SK-N-MC (cell line): Measurements from ENCODE around the gene TRIM68.

ENCODE experiments used
- DNase-seq: peaks from one replicate; pipeline ENCODE4 v3.0.0-alpha.2; 2011; ENCODE audit warnings: low read depth, low spot score
- H3K27ac ChIP-seq: fragments of 200-600 bp; sonication (generic); 2 replicates; pipeline ENCODE4 v1.5.1; 2016; ENCODE audit warnings: mixed run types
- H3K36me3 ChIP-seq: fragments of 200-600 bp; sonication (generic); 2 replicates; pipeline ENCODE4 v1.6.1; 2017; ENCODE audit warnings: antibody characterized with exemption, low read length, mixed read lengths; ENCODE audit not compliant: insufficient read depth
- H3K4me3 ChIP-seq: fragments of 200-600 bp; sonication (generic); 2 replicates; pipeline ENCODE4 v1.5.1; 2016
- H3K9ac ChIP-seq: fragments of 200-600 bp; sonication (generic); 2 replicates; pipeline ENCODE4 v1.8.0; 2017; ENCODE audit warnings: mixed run types, mixed read lengths; ENCODE audit not compliant: insufficient read length
- H3K9me3 ChIP-seq: fragments of 200-600 bp; sonication (generic); 2 replicates; pipeline ENCODE4 v1.6.1; 2017; ENCODE audit warnings: low read depth, mild to moderate bottlenecking, antibody characterized with exemption, low read length, moderate library complexity, mixed read lengths
- EZH2 ChIP-seq: fragments of 200-600 bp; sonication (generic); IDR thresholded peaks from one replicate; pipeline ENCODE4 v1.6.1; 2017; ENCODE audit warnings: antibody characterized with exemption
- FOXP2 ChIP-seq: optimal IDR thresholded peaks from 2 replicates; pipeline ENCODE3; 2011; ENCODE audit warnings: mild to moderate bottlenecking, moderate library complexity; ENCODE audit not compliant: insufficient read depth; ENCODE audit errors: extremely low read length, control extremely low read depth
- POLR2AphosphoS5 ChIP-seq: IDR thresholded peaks from 2 replicates; pipeline ENCODE4 v1.6.1; 2012; ENCODE audit warnings: mild to moderate bottlenecking, low read depth, low read length, borderline replicate concordance

The TRIM68 gene

GRCh38 chr11:4611986-4612385 lies 4.0 kb upstream of the TRIM68 start:
- Histone ChIP-seq H3K9me3 (no peaks in the 10 kb centered on the region), H3K27ac (no peak overlapping the region), H3K4me3 (no peak overlapping the region), H3K36me3 (no peaks in the 10 kb centered on the region), H3K9ac (no peak overlapping the region)
- no peak for TF ChIP-seq EZH2
- TF ChIP-seq POLR2AphosphoS5, result no peak
- no peak for TF ChIP-seq FOXP2
- DNase-seq, result no peak

- no peaks in the 10 kb centered on the region for H3K9me3 ChIP-seq
- no peak for DNase-seq
- H3K27ac ChIP-seq, result no peak overlapping the region
- H3K9ac ChIP-seq, result no peak overlapping the region
- TF ChIP-seq POLR2AphosphoS5 (no peak), EZH2 (no peak), FOXP2 (no peak)
- no peaks in the 10 kb centered on the region for H3K36me3 ChIP-seq
- H3K4me3 ChIP-seq, result no peak overlapping the region
Observed at GRCh38 chr11:4610258-4610935, 2.4 kb upstream of the TRIM68 start.

DNA sequence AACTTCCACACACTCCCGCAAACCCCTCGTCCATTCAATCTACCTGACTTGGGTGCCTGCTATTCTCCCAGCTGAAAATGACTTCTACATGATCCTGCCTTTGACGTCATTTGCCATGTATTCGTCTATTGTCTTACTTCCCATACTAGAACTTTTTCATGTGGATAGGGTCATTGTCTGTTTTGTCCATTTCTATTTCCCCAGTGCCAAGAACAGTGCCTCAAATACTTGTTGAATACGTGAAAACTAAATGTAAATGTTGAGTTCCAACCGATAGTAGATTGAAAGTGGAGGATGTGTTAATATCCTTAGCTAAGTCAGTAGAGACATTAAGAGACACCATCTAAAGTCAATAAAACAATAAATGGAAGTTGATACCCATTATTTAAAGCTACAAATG lies 935 bp downstream of the TRIM68 start:
- TF ChIP-seq POLR2AphosphoS5 (no peak), FOXP2 (no peak), EZH2 (no peak)
- Histone ChIP-seq H3K9me3 (no peaks in the 10 kb centered on the region), H3K36me3 (no peaks in the 10 kb centered on the region), H3K9ac (peak overlapping the region; percentile 93), H3K4me3 (peak overlapping the region; percentile 93), H3K27ac (no peak overlapping the region)
- DNase-seq, result no peak

- Histone ChIP-seq H3K27ac (no peak overlapping the region), H3K36me3 (no peaks in the 10 kb centered on the region), H3K9ac (no peak overlapping the region), H3K4me3 (peak overlapping the region; percentile 93), H3K9me3 (no peaks in the 10 kb centered on the region)
- DNase-seq, result no peak
- TF ChIP-seq POLR2AphosphoS5, result no peak
- no peak for TF ChIP-seq FOXP2
- TF ChIP-seq EZH2, result no peak
Observed at GRCh38 chr11:4606231-4607015, 1.6 kb downstream of the TRIM68 start.

- Histone ChIP-seq H3K4me3 (no peak overlapping the region), H3K9ac (no peak overlapping the region), H3K27ac (no peak overlapping the region), H3K9me3 (no peaks in the 10 kb centered on the region), H3K36me3 (no peaks in the 10 kb centered on the region; the same call in 1 of the 2 replicates)
- no peak for DNase-seq
- TF ChIP-seq FOXP2 (no peak), POLR2AphosphoS5 (no peak), EZH2 (no peak)
Observed at GRCh38 chr11:4605057-4605456, 3.0 kb downstream of the TRIM68 start.

DNA sequence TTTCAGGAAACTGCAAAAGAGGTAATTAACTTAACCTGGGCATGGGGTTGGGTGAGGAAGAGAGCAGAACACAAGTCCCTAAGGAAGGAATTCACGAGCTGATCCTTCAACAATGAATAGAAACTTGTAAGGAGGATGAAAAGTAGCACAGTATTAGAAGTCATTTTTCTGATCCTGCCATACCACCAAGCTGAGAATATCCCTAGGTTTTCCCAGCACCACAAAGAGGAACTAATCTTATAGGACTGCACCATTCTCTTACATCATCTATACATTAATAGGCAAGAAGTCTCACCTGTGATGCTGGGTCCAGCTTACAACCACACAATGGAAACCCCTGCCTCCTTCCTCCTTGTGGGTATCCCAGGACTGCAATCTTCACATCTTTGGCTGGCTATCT lies 14.3 kb downstream of the TRIM68 start, which contains the start of gene OR52I1:
OR52I1 (plus strand) TSS at position 301 of the 400 bp plus-strand sequence; CDS start at position 301, 0 bp downstream.
- no peak within 1 kb of the TSS for H3K4me3 ChIP-seq
- H3K36me3 ChIP-seq, result no peaks in the 10 kb centered on the region
- DNase-seq, result no peak
- H3K9ac ChIP-seq, result no peak within 1 kb of the TSS
- TF ChIP-seq POLR2AphosphoS5, result no peak
- TF ChIP-seq EZH2, result no peak
- no peak for TF ChIP-seq FOXP2
- H3K9me3 ChIP-seq, result no peaks in the 10 kb centered on the region
- no peak within 1 kb of the TSS for H3K27ac ChIP-seq

DNA sequence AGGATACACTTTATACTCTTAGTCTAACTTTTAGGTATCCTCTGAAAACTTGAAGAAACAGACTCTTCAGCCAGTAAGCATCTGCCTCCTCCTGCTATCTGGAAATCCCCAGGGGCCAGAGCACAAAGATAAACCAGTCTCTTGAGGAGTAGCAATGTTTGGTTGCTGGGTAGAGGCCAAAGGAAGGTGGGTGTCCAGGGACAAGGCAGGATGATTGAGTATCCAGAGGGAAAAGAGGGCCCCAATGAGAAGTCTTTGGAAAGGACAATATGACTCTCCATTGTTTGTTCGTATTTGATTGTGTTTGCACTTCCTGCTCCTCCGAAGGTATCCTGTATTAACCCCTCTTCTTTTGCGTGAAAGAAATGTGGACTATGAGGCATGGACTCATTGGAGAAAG lies 19.0 kb downstream of the TRIM68 start:
- H3K9me3 ChIP-seq, result no peaks in the 10 kb centered on the region
- no peak for DNase-seq
- H3K36me3 ChIP-seq, result no peaks in the 10 kb centered on the region
- no peak for TF ChIP-seq FOXP2
- no peak for TF ChIP-seq POLR2AphosphoS5
- TF ChIP-seq EZH2, result no peak
- no peak overlapping the region for H3K9ac ChIP-seq
- H3K4me3 ChIP-seq, result no peak overlapping the region
- no peak overlapping the region for H3K27ac ChIP-seq

DNA sequence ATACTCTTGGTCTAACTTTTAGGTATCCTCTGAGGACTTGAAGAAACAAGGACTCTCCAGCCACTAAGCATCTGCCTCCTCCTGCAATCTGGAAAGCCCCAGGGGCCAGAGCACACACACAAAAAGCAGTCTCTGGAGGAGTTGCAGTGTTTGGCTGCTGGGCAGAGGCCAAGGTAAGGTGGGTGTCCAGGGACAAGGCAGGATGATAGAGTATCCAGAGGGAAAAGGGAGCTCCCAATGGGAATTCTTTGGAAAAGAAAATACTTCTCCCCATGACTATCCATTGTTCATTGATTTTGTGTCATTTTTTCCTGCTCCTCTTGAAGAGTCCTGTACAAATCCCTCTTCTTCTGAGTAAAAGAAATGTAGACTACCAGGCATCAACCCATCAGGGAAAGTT lies 26.6 kb downstream of the TRIM68 start, which contains the start of gene OR52I2:
OR52I2 (plus strand) TSS at position 301 of the 400 bp plus-strand sequence.
- Histone ChIP-seq H3K27ac (no peak within 1 kb of the TSS), H3K36me3 (no peaks in the 10 kb centered on the region), H3K9ac (no peak within 1 kb of the TSS), H3K9me3 (no peaks in the 10 kb centered on the region), H3K4me3 (no peak within 1 kb of the TSS)
- DNase-seq, result no peak
- TF ChIP-seq POLR2AphosphoS5 (no peak), FOXP2 (no peak), EZH2 (no peak)

- Histone ChIP-seq H3K27ac (no peak overlapping the region), H3K36me3 (no peaks in the 10 kb centered on the region), H3K4me3 (no peak overlapping the region), H3K9ac (no peak overlapping the region), H3K9me3 (no peaks in the 10 kb centered on the region)
- DNase-seq, result no peak
- no peak for TF ChIP-seq EZH2
- TF ChIP-seq POLR2AphosphoS5, result no peak
- no peak for TF ChIP-seq FOXP2
Observed at GRCh38 chr11:4580124-4580523, 27.9 kb downstream of the TRIM68 start.
